Smooth muscle cell (in vitro differentiated cells): ENCODE measurements around the gene RADX. TPM values are rescaled to one million over a fixed set of nuclear protein-coding genes. Genes with fewer than 3 reads are reported as not detected.

ENCODE experiments used
- DNase-seq: peaks from one replicate; lab custom pipeline; 2025; ENCODE audit not compliant: unreplicated experiment; lab: John Stamatoyannopoulos, UW
- H2AFZ ChIP-seq: fragments of 200-600 bp; sonication (generic); 2 replicates; pipeline ENCODE4 v1.6.0; 2016; ENCODE audit warnings: antibody characterized with exemption, low read depth, mild to moderate bottlenecking
- H3F3A ChIP-seq: fragments of 200-600 bp; sonication (generic); 2 replicates; pipeline ENCODE4 v1.6.0; 2017; ENCODE audit warnings: antibody characterized with exemption, low read depth
- H3K27ac ChIP-seq: fragments of 200-600 bp; sonication (generic); 2 replicates; pipeline ENCODE4 v1.5.1; 2016; ENCODE audit warnings: low read depth, mild to moderate bottlenecking
- H3K27me3 ChIP-seq: fragments of 200-600 bp; sonication (generic); 2 replicates; pipeline ENCODE4 v1.6.1; 2016; ENCODE audit warnings: low read depth, mild to moderate bottlenecking
- H3K36me3 ChIP-seq: fragments of 200-600 bp; sonication (generic); 2 replicates; pipeline ENCODE4 v1.5.1; 2016; ENCODE audit warnings: low read depth
- H3K4me1 ChIP-seq: fragments of 200-600 bp; sonication (generic); 2 replicates; pipeline ENCODE4 v1.5.1; 2016; ENCODE audit warnings: low read depth
- H3K4me2 ChIP-seq: fragments of 200-600 bp; sonication (generic); 2 replicates; pipeline ENCODE4 v1.6.0; 2016; ENCODE audit warnings: mild to moderate bottlenecking
- H3K4me3 ChIP-seq: fragments of 200-600 bp; sonication (generic); 2 replicates; pipeline ENCODE4 v1.5.1; 2016; ENCODE audit warnings: mild to moderate bottlenecking
- H3K79me2 ChIP-seq: fragments of 200-600 bp; sonication (generic); 2 replicates; pipeline ENCODE4 v1.6.0; 2016; ENCODE audit warnings: low read depth, mild to moderate bottlenecking
- H3K9ac ChIP-seq: fragments of 200-600 bp; sonication (generic); 2 replicates; pipeline ENCODE4 v1.6.0; 2016; ENCODE audit warnings: low read depth
- H3K9me3 ChIP-seq: fragments of 200-600 bp; sonication (generic); replicated peaks from 2 replicates; pipeline ENCODE4 v1.5.1; 2016; ENCODE audit warnings: low read depth
- H4K20me1 ChIP-seq: fragments of 200-600 bp; sonication (generic); 2 replicates; pipeline ENCODE4 v1.6.0; 2016; ENCODE audit warnings: low read depth
- WGBS: methylation state at CpG from one replicate; pipeline ENCODE4 v1.1.7; 2016; ENCODE audit warnings: low lambda C conversion rate; 5-methylcytosine and 5-hydroxymethylcytosine counted together
- polyA plus RNA-seq: library from polyadenylated mRNA; unstranded; fragments of >200 nt; fragmentation: Nextera tagmentation; extraction: Ambion mirVana; gene quantifications from 2 replicates; pipeline ENCODE4 v1.2.1, GENCODE V29; 2016
- total RNA-seq: library from RNA; depleted of rRNA; stranded (reverse); fragments of >200 nt; gene quantifications from 2 replicates; pipeline ENCODE4 v1.2.3, GENCODE V29; 2014
- TF ChIP-seq, protein P1 (sequence below): fragments of 200-600 bp; sonication (generic); IDR thresholded peaks from 2 replicates; pipeline ENCODE4 v1.5.1; 2017; ENCODE audit warnings: borderline replicate concordance, mild to moderate bottlenecking, antibody characterized with exemption; ENCODE audit not compliant: insufficient read depth, poor library complexity, severe bottlenecking

The RADX gene
- total and polyA plus RNA-seq, 2 experiments from 2014 or later, result 1.3 to 7.2 TPM

DNA sequence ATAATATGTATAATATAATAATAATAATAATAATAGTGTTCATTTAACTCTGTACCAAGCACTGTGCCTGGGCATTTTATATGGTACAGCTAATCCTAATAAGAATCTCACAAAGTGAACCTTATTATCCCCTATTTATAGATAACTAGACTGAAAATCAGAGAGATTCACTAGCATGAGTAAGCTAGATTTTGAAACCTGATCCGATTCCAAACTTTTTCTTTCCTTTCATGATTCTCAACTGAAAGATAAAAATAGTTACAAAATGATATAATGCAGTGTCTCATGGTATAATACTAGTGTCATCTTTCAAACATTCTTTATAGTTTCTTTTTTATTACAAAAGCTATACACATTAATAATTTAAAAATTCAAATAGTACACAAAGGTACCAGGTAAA is 58.9 kb downstream of the RADX start:
- no peaks in the 10 kb centered on the region for H3K36me3 ChIP-seq
- no peak overlapping the region for H3K9ac ChIP-seq
- no peak overlapping the region for H3K27ac ChIP-seq
- WGBS, result 82% methylated on average over 1 of the region's 1 CpG
- H2AFZ ChIP-seq, result no peak overlapping the region
- H4K20me1 ChIP-seq, result no peaks in the 10 kb centered on the region
- no peaks in the 10 kb centered on the region for H3K27me3 ChIP-seq
- no peaks in the 10 kb centered on the region for H3K4me1 ChIP-seq
- H3K4me3 ChIP-seq, result no peak overlapping the region
- no peaks in the 10 kb centered on the region for H3F3A ChIP-seq
- DNase-seq, result no peak
- no peak overlapping the region for H3K4me2 ChIP-seq
- TF ChIP-seq, protein P1, sequence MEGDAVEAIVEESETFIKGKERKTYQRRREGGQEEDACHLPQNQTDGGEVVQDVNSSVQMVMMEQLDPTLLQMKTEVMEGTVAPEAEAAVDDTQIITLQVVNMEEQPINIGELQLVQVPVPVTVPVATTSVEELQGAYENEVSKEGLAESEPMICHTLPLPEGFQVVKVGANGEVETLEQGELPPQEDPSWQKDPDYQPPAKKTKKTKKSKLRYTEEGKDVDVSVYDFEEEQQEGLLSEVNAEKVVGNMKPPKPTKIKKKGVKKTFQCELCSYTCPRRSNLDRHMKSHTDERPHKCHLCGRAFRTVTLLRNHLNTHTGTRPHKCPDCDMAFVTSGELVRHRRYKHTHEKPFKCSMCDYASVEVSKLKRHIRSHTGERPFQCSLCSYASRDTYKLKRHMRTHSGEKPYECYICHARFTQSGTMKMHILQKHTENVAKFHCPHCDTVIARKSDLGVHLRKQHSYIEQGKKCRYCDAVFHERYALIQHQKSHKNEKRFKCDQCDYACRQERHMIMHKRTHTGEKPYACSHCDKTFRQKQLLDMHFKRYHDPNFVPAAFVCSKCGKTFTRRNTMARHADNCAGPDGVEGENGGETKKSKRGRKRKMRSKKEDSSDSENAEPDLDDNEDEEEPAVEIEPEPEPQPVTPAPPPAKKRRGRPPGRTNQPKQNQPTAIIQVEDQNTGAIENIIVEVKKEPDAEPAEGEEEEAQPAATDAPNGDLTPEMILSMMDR, result no peak
- no peaks in the 10 kb centered on the region for H3K79me2 ChIP-seq
- no peaks in the 10 kb centered on the region for H3K9me3 ChIP-seq

DNA sequence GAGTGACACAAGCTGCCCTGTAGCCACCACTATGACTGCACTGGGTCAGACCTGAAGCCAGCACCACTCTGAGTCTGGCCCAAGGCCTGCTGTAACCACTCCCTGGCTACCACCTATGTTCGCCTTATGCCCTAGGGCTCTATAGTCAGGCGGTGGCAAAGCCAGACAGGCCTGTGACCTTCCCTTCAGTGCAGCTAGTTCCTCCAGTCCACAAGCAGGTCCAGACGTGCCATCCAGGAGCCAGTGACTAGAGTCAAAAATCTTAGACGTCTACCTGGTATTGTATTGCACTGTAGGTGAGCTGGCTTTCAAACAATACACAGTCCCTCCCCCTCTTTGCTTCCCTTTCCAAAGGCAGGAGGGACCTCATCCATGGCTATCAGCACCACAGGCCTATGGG is 60.7 kb downstream of the RADX start:
- Histone ChIP-seq H2AFZ (no peak overlapping the region), H3K36me3 (no peaks in the 10 kb centered on the region), H3F3A (no peaks in the 10 kb centered on the region), H3K27me3 (no peaks in the 10 kb centered on the region), H4K20me1 (no peaks in the 10 kb centered on the region), H3K9me3 (no peaks in the 10 kb centered on the region), H3K27ac (no peak overlapping the region), H3K4me1 (no peaks in the 10 kb centered on the region), H3K4me2 (no peak overlapping the region), H3K9ac (no peak overlapping the region), H3K79me2 (no peaks in the 10 kb centered on the region), H3K4me3 (no peak overlapping the region)
- WGBS, result 79% methylated on average over 4 of the region's 4 CpGs
- no peak for DNase-seq
- TF ChIP-seq, protein P1, result no peak

DNA sequence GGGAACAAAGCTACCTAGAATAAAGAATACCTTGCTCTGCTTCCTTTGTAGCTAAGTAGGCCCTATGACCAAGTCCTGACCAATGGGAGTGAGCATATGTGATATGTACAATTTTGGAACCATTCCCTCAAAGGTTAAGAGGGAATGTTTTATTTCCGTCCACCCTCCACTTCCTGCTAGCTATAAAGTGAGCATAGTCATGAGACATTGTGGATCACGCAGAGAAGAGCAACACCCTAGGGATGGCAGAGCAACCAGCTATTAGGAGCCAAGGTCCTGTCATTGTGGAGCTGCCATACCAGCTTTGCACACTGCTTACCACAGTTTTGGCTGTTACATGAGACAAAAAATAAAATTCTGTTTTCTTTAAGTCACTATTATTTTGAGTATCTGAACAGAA is 68.9 kb downstream of the RADX start:
- no peak overlapping the region for H2AFZ ChIP-seq
- no peak overlapping the region for H3K9ac ChIP-seq
- H3K27ac ChIP-seq, result no peak overlapping the region
- no peak for DNase-seq
- H4K20me1 ChIP-seq, result no peaks in the 10 kb centered on the region
- TF ChIP-seq, protein P1, result no peak
- no peaks in the 10 kb centered on the region for H3F3A ChIP-seq
- no peak overlapping the region for H3K4me2 ChIP-seq
- no peaks in the 10 kb centered on the region for H3K4me1 ChIP-seq
- no peaks in the 10 kb centered on the region for H3K36me3 ChIP-seq
- H3K9me3 ChIP-seq, result no peaks in the 10 kb centered on the region
- 57% methylated on average over 2 of the region's 2 CpGs for WGBS
- no peaks in the 10 kb centered on the region for H3K79me2 ChIP-seq
- no peaks in the 10 kb centered on the region for H3K27me3 ChIP-seq
- no peak overlapping the region for H3K4me3 ChIP-seq

DNA sequence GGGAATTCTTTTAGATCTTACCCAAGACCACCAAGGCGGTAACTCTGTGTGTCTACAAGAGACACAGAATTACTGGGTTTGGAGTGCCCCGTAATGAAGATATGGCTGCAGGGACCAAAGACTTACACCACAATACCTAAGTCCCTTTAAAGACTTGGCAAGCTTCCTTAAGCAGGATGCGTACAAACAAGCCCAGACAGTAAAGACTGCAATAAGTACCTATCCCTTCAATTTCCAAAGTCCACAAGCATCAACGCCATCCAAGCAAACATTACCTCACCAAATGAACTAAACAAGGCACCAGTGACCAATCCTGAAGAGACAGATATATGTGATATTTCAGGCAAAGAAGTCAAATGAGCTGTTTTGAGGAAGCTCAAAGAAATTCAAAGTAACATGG is 72.4 kb downstream of the RADX start:
- Histone ChIP-seq H4K20me1 (no peaks in the 10 kb centered on the region), H3F3A (no peaks in the 10 kb centered on the region), H2AFZ (no peak overlapping the region), H3K4me3 (no peak overlapping the region), H3K9ac (no peak overlapping the region), H3K4me1 (no peaks in the 10 kb centered on the region), H3K27ac (no peak overlapping the region), H3K9me3 (no peaks in the 10 kb centered on the region), H3K4me2 (no peak overlapping the region), H3K79me2 (no peaks in the 10 kb centered on the region), H3K36me3 (no peaks in the 10 kb centered on the region), H3K27me3 (no peaks in the 10 kb centered on the region)
- TF ChIP-seq, protein P1, result no peak
- WGBS, result 80% methylated on average over 4 of the region's 4 CpGs
- no peak for DNase-seq
